GM08714 (cell line): ENCODE measurements around the gene KCNK3.

ENCODE experiments used
- H3K4me3 ChIP-seq: fragments of 200-500 bp; sonication (Bioruptor generic); 2 replicates; pipeline ENCODE4 v1.5.1; 2014; ENCODE audit warnings: mild to moderate bottlenecking, low read length, inconsistent platforms
- ZNF274 ChIP-seq: IDR thresholded peaks from 2 replicates; pipeline ENCODE4 v1.6.1; 2012; ENCODE audit warnings: mild to moderate bottlenecking, low read depth, low read length

Gene KCNK3

DNA sequence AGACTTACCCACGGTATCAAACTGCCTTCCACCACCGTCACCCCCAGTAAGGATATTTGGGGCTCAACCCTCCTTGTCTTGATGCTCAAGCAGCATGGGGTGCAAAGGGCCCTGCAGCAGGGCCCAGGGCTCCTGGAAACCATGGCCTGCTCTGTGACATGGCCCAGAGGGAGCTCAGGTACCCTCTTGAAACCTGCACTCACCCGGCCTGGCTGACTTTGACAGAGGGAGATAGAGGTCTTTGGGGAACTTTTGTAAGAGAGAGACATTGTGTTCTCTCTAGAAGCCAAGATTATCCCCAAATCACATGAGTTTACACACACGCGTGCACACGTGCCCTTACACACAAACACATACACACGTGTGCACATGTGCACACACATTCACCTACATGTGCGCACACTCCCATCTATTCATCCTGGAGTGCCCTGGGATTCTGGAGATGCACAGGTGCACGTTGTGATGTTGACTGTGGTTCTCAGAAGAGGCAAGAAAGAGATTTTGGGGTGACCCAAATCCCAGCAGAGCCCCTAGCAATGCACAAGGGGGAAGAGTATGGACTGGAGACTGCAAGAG lies 19.6 kb upstream of the KCNK3 start:
- no peak for TF ChIP-seq ZNF274
- no peak overlapping the region for H3K4me3 ChIP-seq

DNA sequence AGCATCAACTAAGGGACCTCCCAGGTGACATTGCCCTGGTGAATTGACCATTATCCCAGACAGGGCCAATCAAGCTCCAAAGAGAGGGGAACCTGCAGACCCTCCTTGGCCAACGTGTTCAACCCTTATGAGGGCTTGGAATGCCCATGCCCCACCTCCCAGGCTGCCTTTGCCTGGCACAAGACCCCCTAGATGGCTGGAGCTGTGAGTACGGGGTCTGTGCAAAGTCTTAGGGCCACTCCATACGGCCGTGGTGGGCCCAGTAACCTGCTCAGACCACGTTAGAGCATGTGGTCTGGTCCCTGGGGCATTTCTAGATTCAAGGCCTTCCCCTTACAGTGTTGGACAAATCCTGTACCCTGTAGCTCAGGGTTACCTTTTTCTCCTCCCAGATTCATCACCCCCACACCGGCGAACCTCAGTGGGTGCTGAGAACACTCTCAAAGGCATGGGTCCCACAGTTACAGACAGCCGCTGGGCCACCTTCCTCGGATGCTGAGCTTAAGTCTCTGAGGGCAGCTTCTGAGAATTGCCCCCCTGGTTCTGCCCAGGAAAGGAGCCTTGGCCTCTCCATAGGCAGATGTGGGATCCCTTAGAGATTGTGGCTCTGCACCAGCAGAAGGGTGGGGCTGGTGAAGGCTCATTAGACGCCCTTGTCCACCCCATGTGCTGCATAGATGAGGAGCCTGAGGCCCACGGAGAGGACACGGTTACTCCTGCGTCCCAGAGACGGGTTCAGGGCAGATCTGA lies 18.3 kb upstream of the KCNK3 start:
- H3K4me3 ChIP-seq, result no peak overlapping the region
- TF ChIP-seq ZNF274, result no peak

GRCh38 chr2:26674771-26675170 lies 17.8 kb upstream of the KCNK3 start:
- no peak for TF ChIP-seq ZNF274
- H3K4me3 ChIP-seq, result no peak overlapping the region

DNA sequence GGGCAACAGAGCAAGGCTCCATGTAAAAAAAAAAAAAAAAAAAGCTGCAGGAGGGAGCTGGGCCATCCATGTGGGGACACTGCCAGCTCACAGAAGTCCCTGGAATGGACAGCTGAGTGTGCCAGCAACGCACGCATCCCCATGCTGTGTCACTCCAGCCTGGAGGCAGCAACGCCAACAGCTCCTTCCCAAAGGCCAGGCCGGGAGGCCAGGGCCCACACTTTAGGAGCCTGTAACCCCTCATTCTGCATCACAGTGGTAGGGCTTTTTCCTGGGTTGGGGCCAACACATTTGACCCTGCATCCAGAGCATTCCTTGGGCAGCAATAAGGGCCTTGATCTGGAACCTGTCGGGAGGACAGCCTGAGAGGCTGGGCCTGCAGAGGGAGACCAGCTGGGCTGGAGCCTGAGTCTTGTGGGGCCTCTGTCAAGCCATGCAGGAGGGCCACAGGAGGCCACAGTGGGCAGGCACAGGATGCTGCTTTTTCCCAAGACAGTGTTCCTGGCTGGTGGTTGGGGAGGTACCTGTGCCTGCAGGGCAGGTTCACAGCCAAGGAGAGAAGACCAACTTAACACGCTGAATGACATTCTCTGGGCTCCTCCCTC lies 16.8 kb upstream of the KCNK3 start:
- no peak for TF ChIP-seq ZNF274
- no peak overlapping the region for H3K4me3 ChIP-seq

DNA sequence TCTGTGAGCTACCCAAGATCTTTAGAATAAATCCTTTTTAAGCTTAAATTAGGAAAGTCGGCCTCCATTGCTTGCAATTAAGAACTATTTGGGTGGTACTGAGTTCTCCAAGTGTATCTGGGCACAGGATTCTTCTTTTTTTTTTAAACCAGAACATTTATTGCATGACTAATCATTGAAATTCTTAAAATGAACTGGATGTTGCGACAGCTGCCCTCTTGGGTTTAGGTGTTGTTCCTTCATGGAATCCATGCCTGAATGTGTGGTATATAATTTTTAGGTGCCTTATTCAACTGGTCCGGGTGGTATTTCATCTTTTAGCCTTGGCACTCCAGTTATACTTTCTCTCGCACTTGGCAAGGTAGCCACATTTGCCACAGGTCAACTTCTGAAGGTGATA lies 14.5 kb upstream of the KCNK3 start:
- no peak overlapping the region for H3K4me3 ChIP-seq
- TF ChIP-seq ZNF274, result no peak

GRCh38 chr2:26679867-26680266 lies 12.7 kb upstream of the KCNK3 start:
- TF ChIP-seq ZNF274, result no peak
- no peak overlapping the region for H3K4me3 ChIP-seq

- H3K4me3 ChIP-seq, result no peak overlapping the region
- no peak for TF ChIP-seq ZNF274
These were observed 10.9 kb upstream of the KCNK3 start for GRCh38 chr2:26681656-26682055.

DNA sequence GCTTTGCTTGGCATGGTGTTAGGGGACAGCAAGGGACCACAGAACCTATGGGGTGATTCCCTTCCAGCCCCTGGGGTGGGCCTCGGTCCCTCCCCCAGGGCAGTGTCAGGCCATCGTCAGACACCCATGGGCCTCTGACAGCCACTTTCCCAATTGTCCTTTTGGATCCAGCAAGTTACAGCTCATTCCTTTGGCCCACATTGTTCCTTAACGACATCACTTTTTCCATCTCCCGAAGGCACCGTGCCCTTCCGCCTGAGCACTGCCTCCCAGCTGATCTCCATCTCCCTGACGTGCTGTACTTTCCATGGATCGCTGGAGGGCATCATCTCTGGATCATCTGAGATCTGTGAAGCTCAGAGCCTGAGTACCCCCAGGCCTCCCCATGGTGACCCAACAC lies 10.4 kb upstream of the KCNK3 start:
- no peak for TF ChIP-seq ZNF274
- no peak overlapping the region for H3K4me3 ChIP-seq

DNA sequence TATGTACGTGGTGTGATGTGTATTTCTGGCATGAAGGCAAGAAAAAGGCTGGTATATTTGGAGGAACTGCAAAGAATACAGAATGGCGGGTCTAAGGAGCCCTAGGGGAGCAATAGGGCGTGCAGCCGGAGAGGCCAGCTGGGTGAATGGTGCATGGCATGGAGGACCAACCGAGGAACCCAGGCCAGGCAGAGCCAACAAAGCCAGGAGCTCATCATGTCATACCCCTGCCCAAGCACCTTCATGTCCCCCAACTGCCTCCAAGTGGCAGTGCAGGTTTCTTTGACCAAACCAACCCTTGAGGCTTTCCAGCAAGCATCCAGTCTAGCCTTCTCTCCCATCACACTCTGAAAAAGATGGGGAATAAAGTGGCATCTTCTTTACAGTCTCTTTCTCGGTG lies 8.9 kb upstream of the KCNK3 start:
- H3K4me3 ChIP-seq, result no peak overlapping the region
- TF ChIP-seq ZNF274, result no peak

- TF ChIP-seq ZNF274, result no peak
- H3K4me3 ChIP-seq, result no peak overlapping the region
These were observed 7.2 kb upstream of the KCNK3 start for GRCh38 chr2:26685341-26685740.

DNA sequence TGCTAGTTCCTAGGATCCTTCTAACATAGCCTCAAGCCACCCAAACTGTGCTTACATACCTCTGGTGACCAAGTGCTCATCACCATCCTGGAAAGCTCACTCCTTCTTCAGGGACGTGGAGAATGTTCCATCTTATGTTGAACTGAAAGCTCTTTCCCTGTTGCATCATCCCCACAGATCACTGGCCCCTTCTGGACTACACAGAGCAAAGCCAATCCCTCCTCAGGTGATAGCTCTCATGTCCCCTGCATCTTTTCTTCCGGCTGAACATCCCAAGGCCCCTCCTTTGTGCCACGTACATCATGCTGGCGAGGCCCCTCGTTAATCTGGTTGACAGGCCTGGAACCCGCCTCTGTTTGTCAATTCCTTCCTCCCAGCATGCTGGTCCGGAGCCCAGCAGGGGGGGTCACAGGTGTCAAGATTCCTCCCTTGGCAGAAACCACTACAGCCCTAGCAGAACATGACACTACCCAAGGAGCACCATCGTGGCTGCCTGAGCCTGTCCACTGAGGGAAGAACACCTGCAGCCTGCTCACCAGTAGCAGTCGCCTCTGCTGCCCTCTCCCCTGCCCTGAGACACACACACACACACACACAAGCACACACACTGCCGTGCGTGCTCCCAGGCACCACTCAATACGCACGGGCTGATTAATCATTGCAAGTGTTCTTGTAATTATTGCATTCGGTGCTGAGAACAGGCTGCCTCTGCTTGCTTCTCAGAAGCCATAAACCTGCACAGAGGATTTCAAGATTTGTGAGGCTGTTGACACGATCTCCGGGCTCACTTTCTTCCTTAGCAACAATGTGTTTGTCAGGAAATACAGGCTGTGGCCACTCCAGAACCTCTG lies 6.3 kb upstream of the KCNK3 start:
- TF ChIP-seq ZNF274, result no peak
- H3K4me3 ChIP-seq, result no peak overlapping the region

DNA sequence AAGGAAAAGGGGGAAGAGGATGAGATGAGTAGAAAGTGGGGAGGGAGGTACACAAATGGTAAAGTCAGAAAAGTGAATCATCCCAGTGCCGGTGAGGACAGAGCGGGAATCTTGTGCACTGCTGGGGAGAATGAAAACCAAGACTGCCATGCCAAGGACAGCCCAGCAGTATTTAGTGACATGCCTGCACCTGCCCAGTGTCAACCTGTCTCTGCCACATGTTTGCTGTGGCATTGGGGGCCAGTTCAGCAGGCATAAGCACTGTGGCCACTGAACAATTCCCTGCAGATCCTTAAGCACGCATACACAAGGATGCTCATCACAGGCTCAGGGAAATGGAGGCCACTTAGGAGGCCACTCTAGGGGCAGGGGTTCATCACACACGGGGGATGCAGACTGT lies 5.2 kb upstream of the KCNK3 start:
- H3K4me3 ChIP-seq, result no peak overlapping the region
- no peak for TF ChIP-seq ZNF274

GRCh38 chr2:26687801-26688200 lies 4.7 kb upstream of the KCNK3 start:
- H3K4me3 ChIP-seq, result no peak overlapping the region
- TF ChIP-seq ZNF274, result no peak

DNA sequence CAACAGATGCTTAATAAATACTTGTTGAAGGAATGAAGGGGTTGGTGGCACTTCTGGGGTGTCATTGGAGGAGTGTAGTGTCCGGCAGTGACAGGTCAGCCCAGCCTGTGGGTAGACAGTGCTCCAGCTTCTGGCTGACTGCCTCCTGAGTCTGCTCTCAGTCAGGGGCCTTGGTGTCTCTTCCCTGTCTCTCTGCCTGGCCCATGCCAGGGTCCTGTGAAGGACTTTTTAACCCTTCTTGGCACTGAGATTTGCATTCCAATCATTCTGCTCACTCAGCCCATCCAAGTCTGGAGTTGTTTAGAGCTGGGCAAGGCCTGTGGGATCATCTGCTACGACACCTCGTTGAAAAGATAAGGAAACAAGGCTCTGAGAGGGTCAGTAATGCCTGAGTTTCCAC lies 1.4 kb upstream of the KCNK3 start:
- no peak overlapping the region for H3K4me3 ChIP-seq
- TF ChIP-seq ZNF274, result no peak
